ENCODE data around the gene RCAN1.
A peak's percentile ranks its signal among the peaks of the same experiment; 100 is the strongest.

Gene RCAN1

DNA sequence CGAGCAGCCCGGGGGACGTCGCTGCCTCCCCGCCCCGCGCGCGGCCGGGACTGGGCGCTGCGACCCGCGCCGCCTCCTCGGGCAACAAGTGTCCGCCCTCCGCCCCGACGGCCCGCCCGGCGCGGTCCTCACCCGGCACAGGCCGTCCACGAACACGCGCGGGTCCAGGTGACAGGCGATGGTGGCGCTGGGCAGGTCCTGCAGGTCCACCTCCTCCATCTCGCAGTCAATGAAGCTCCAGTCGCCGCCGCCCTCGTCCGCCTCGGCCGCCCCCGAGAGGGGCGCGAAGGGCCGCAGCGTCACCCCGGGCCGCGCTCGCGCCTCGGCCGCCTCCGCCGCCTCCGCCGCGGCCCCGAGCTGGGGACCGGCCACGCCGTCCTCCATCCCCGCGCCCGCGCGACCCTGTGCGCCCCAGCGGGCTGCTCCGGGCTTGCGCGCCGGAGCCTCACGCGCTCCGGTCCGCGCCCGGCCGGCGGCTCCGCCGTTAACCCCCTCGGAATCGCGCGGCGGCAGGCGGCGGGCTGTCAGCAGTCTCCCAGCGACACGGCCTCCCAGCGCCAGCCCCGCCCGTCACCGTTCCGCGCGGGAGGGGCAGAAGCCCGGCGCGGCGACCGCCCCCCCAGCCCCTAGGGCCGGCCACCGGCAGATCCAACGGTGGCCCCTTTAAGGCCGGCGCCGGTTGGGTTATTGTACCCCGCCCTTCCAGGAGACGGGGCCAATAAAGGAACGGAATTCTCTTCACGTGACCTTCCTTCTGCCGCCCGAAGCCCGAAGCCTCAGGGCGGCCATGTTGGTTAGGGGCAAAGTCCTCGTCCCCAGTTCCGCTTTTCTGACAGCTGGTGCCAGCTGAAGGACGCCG is at the start of gene RCAN1:
TSS of gene RCAN1 (minus strand) at position 486 of the 859 bp plus-strand sequence. CDS start at position 384, 102 bp downstream.
- peak; percentile 88 for DNase-seq

DNA sequence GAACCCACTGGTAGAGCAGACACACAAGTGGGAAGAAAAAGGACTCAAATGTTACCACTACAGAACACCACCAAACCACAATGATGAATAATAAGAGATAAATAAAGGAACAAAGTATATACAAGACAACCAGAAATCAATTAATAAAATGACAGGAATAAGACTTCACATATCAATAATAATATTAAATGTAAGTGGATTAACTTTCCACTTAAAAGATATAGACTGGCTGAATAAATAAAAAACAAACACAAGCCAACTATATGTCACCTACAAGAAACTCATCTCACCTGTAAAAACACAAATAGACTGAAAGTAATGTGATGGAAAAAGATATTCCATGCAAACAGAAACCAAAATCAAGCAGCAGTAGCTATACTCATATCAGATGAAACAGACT is 46.9 kb upstream of the RCAN1 start:
- no peak for DNase-seq

DNA sequence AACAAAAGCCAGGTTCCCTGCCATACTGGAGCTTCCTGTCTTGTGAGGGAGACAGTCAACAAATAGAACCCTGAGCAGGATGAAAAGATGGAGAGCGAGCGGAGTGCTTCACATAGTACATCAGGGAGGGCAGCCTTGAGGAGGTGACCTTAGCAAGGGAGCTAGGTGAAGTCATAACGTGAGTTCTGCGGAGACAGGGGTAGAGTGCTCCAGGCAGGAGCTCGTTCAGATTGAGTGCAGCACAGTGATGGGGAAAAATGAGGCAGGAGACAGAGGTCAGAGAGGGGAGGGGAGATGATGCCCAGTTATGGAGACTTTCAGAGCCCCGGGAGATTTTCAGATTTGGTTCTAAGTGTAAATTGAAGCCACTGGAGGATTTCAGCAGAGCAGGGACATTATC is 38.6 kb upstream of the RCAN1 start:
- no peak for DNase-seq

GRCh38 chr21:34651642-34652041 is 36.7 kb upstream of the RCAN1 start:
- DNase-seq: no peak

GRCh38 chr21:34650861-34651431 is 36.0 kb upstream of the RCAN1 start:
- DNase-seq: no peak

DNA sequence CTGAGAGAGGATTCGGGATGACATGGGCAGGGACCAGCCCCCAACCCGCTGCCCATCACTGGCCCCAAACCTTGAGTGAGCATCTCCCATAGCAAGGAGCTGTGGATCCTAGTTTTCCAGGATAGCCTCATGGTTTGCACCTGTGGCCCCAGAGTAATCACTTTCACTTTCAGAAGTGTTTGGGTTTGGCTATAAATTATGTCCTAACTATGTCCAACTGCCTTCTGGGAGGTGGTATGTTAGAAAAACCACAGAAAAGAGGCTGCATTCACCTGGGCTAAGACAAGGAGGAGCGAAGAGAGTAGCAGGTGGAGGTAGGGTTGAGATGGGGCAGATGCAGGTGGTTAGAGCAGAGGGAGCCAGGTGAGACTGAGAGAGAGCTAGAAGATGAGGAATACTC is 34.5 kb upstream of the RCAN1 start:
- no peak for DNase-seq

DNA sequence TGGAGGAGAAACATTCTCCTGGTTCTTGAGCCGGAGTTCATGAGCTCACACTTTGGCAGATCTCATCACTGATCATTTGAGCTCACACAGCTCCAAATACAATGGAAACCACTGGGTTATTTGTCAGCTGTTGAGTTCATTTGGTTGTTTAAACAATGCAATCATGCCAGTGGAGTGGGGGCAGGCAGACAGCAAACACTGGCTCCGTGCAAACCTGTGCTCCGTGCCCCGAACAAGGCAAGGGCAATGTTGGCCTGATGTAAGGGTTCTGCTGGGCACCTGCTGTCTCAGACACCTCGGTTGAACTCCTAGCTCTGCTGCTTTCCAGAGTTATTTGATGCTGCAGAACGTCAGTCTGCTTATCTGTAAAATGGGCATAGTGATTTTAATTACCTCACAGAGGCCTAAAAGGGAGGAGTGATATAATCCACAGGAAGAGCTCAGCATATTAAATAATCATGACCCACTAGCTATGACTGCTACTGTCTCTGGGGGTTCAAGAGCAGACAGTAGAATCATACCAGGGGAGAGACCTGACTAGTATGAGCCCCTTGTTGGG is 33.9 kb upstream of the RCAN1 start:
- no peak for DNase-seq

DNA sequence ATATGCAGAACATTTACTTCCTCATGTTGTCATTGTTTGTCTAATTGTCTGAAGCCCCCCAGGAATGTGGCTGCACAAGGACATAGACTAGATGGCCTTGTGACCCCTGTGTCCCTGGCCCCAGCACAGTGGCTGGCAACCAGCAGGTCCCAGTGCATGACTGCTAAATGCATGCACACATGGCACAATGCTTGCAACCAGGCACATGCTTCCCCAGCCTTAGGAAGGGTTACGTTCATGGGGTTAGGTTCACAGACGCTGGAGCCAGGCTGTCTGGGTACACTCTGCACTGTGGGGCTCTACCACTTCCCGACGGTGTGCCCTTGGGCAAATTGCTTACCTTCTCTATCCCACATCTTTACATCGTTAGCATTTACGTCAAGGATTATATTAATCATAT is 32.6 kb upstream of the RCAN1 start:
- DNase-seq: no peak

GRCh38 chr21:34644825-34645224 is 29.9 kb upstream of the RCAN1 start:
- DNase-seq: no peak

- no peak for DNase-seq
Measured at GRCh38 chr21:34642211-34643075, 27.5 kb upstream of the RCAN1 start.

DNA sequence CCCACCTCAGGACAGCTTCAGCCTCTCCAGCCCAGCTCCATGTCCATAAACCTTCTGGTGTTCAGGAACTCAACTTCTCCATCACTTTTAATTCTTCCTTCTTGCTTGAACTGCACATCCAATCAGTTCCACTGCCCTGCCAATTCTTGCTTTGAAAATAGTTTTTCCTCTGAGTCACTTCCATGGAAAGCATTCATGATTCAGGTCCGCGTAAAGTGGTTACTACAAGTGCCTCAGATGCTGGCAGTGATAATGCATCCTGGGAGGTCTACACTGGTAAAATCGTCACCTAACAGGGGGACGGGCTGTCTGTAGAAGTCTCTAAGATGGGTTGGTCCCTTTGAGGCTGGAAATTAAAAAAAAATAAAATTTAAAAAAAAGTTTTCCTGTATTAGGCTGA is 25.9 kb upstream of the RCAN1 start:
- no peak for DNase-seq

- peak; percentile 24 for DNase-seq
Measured at GRCh38 chr21:34639882-34640788, 25.2 kb upstream of the RCAN1 start.

DNA sequence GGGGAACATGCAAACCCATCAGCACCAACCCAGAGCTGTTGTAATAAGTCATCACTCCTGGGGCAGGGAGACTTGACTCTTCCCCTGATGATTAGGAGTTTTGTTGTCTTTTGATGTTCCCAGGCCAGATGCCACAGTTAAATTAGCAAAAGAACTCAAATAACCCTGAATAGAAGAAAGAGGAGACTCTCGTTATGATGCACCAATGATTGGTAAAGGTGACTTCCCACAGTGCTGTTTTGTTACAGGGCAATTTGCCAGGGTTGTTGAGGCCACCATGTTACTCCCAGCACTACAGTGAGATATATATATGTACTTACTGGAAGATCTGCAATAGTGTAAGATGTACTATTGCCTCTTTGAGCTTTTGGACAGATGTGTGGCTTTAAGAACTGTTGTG is 24.3 kb upstream of the RCAN1 start:
- no peak for DNase-seq

DNA sequence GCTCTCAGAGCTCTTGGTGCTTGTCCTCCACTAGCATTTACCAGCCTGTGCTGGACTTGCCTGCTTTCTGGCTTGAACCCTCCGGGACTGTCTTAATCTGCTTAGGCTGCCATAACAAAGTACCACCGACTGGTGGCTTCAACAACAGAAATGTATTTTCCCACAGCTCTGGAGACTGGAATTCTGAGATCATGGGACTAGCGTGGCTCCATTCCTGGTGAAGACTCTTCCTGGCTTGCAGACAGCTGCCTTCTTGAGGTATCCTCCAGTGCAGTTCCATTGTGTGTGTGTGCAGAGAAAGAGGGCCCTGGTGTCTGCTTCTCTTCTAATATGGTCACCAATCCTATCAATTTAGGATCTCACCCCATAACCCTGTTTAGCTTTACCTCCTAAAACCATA is 22.0 kb upstream of the RCAN1 start:
- DNase-seq: no peak

GRCh38 chr21:34635307-34635706 is 20.4 kb upstream of the RCAN1 start:
- peak; percentile 12 for DNase-seq

- no peak for DNase-seq
Measured at GRCh38 chr21:34632498-34632897, 17.6 kb upstream of the RCAN1 start.

- peak; percentile 37 for DNase-seq
Measured at GRCh38 chr21:34630536-34631143, 15.7 kb upstream of the RCAN1 start.

GRCh38 chr21:34626131-34626530 is 11.2 kb upstream of the RCAN1 start:
- DNase-seq: no peak

- DNase-seq: no peak
Measured at GRCh38 chr21:34625030-34625593, 10.2 kb upstream of the RCAN1 start.

- no peak for DNase-seq
Measured at GRCh38 chr21:34623516-34623915, 8.6 kb upstream of the RCAN1 start.

Data from CD4-positive, alpha-beta T cell treated with Interleukin-6 for 4 hours (primary cell).